ENCODE measurements around the gene MED27. TPM values are rescaled to one million over a fixed set of nuclear protein-coding genes. Genes with fewer than 3 reads are reported as not detected.

Gene MED27
- total and polyA plus RNA-seq, 2 of the 8 experiments (the other 6 are each of a cell fraction or from before 2014, with no cell fraction given) = 29.9 to 56.5 TPM

- no peak overlapping the region for H3K23ac ChIP-seq (ENCODE audit: insufficient read length)
- H3K56ac ChIP-seq (replicated peaks; ENCODE audit: insufficient read length, low read depth, low read length) = no peak overlapping the region
- FAIRE-seq (no peak), DNase-seq (ENCODE audit: low read depth in 1 of 2, low spot score in 2 of 2) (no peak)
- no peak overlapping the region for H2BK15ac ChIP-seq (ENCODE audit: low read length)
- TF ChIP-seq SP2 (IDR thresholded peaks at IDR 0.05; ENCODE audit: low read length) (no peak), BACH1 (IDR thresholded peaks at IDR 0.05; ENCODE audit: low read length) (0 out of 2 replicates have a peak, but pooled peaks have one; percentile 20), SIRT6 (IDR thresholded peaks at IDR 0.05; ENCODE audit: low read length) (no peak), CBX8 (IDR thresholded peaks at IDR 0.05; ENCODE audit: borderline replicate concordance, low read depth, low read length) (no peak)
- no peak overlapping the region for H3K14ac ChIP-seq (ENCODE audit: insufficient read length)
- no peak overlapping the region for H4K5ac ChIP-seq (ENCODE audit: insufficient read length, low read depth, low read length)
- no peak overlapping the region for H3K9ac ChIP-seq (replicated peaks in 1 of 4; ENCODE audit: extremely low read depth in 1 of 4, low read depth in 3 of 4, low read length in 3 of 4)
- H3K79me1 ChIP-seq (ENCODE audit: low read depth, low read length) = peaks cover 3% of the 10 kb centered on the region; the same call in 1 of the 2 replicates
- H4K91ac ChIP-seq (replicated peaks; ENCODE audit: insufficient read length, low read length) = no peak overlapping the region
- no peak overlapping the region for H2BK20ac ChIP-seq (ENCODE audit: low read length)
- no peak overlapping the region for H2AK5ac ChIP-seq (ENCODE audit: low read depth, low read length)
- H3K27me3 ChIP-seq (replicated peaks in 1 of 4; ENCODE audit: control insufficient read depth in 3 of 4, extremely low read depth in 1 of 4, insufficient read depth in 3 of 4, low read length in 3 of 4) = no peaks in the 10 kb centered on the region
- H2BK12ac ChIP-seq (ENCODE audit: low read depth, low read length) = no peak overlapping the region
- peaks cover 0 to 16% of the 10 kb centered on the region in 2 experiments; a peak in 1 of 4 replicates for H3K79me2 ChIP-seq (ENCODE audit: control insufficient read depth in 1 of 2, insufficient read depth in 2 of 2, low read length in 2 of 2)
- 85% methylated on average over 4 of the region's 4 CpGs; no CpG with 5 or more reads in 1 of the 2 experiments for WGBS, 2 experiments (ENCODE audit: extremely low coverage in 1 of 2, insufficient coverage in 1 of 2, insufficient read length in 1 of 2, insufficient replicate concordance in 2 of 2, low coverage in 1 of 2, low lambda C conversion rate in 2 of 2, missing lambda C conversion rate in 1 of 2)
- H3K18ac ChIP-seq (ENCODE audit: extremely low read depth, low read length) = no peak overlapping the region
- no peak overlapping the region for H3K27ac ChIP-seq (ENCODE audit: low read depth, low read length)
- no peak overlapping the region for H3K4ac ChIP-seq (replicated peaks; ENCODE audit: insufficient read length, low read depth, low read length)
- H2AFZ ChIP-seq (ENCODE audit: low read length) = no peak overlapping the region
- CTCF ChIA-PET (ENCODE audit: partially characterized antibody) = no interaction called here
- H3K4me3 ChIP-seq (ENCODE audit: extremely low read depth in 1 of 4, insufficient read depth in 2 of 4, low read depth in 3 of 4, low read length in 4 of 4) = no peak overlapping the region
- H3K36me3 ChIP-seq (ENCODE audit: control insufficient read depth in 2 of 4, insufficient read depth in 4 of 4, low read length in 3 of 4) = no peaks in the 10 kb centered on the region
- no peaks in the 10 kb centered on the region for H3K23me2 ChIP-seq (ENCODE audit: low read depth, low read length)
- H4K20me1 ChIP-seq (replicated peaks in 1 of 2; ENCODE audit: control insufficient read depth in 1 of 2, insufficient read depth in 2 of 2, low read length in 2 of 2) = peaks cover 5 to 13% of the 10 kb centered on the region in 2 experiments
- H4K8ac ChIP-seq (ENCODE audit: extremely low read depth, insufficient read depth, low read length) = no peak overlapping the region
- peaks cover 0 to 4% (median 0%) of the 10 kb centered on the region in 4 experiments; a peak in 2 of 7 replicates for H3K4me1 ChIP-seq (replicated peaks in 1 of 4; ENCODE audit: control insufficient read depth in 3 of 4, insufficient read depth in 4 of 4, low read length in 3 of 4)
- H2BK120ac ChIP-seq (replicated peaks; ENCODE audit: low read depth, low read length) = no peak overlapping the region
- no peak overlapping the region for H2BK5ac ChIP-seq (ENCODE audit: low read depth, low read length)
- H3K4me2 ChIP-seq (ENCODE audit: insufficient read depth in 1 of 2, low read depth in 2 of 2, low read length in 2 of 2) = no peak overlapping the region
- POLR2A ChIA-PET (ENCODE audit: partially characterized antibody) = interaction anchor here (1.6 kb wide), 1 partner anchor 40 kb away, joined by 4 read pairs; no protein-coding TSS in a partner anchor
- H3K9me3 ChIP-seq (ENCODE audit: insufficient read depth in 2 of 2, low read depth in 1 of 2, low read length in 1 of 2) = no peaks in the 10 kb centered on the region
Observed at GRCh38 chr9:132042324-132042723, 37.3 kb downstream of the MED27 start.
